AML-193 (cell line): ENCODE data around the gene NAA10.

Experiments
- DNase-seq, 2 experiments: peaks; one replicate each; lab custom pipeline; 2025; lab: John Stamatoyannopoulos, UW

Gene NAA10

DNA sequence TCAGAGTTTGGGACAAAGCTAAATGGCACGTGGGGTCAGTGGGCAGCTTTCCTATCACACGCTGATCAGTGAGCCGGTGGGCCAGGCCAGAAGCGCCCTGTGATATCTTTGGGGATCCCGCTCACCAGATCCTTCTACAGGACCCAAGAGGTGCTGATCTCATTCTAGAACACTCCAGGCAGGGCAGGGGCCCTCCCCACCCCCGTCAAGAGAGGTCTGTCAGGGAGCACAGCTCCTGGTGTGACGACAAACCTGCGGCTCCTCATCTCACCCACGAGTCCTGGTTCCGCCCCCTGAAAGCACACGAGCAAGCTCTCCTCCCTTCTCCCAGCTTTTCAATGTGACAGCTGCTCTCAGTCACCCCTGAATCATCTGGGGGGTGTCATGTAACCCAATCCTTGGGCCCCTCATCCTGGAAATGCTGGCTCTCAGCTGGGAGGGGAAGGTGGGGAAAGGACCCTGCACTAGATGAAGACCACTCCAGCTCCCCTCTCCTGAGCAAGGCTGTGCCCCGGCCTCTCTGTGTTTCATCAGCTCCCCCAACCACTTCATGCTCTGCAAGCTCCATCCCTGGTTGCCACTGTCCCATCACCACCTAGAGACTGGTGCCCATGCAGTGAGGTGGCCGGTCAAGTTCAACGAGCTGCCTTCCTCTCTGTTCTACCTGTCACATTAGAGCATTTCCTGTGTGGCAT, 32.2 kb upstream of the NAA10 start:
- DNase-seq, result no peak

DNA sequence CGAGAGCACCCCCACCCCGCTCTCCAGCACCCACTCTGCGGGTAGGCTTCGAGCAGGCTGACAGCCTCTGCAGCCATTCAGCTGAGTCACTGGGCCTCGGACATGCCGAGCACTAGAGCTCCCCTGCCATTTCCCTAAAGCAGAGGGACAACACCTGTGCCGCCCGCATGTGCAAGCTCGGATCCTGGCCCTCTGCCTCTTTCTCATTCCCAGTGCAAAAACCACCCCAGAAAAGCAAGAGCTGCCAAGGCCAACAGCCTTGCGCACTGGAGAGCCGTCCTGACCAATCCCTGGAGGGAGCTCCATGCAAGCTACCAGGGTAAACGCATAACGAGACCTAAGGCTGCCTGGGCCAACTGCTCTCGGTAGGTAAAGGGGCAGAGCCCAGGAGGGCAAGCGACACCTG, 31.4 kb upstream of the NAA10 start:
- DNase-seq, result no peak

GRCh38 chrX:153965406-153965805, 30.6 kb upstream of the NAA10 start:
- no peak for DNase-seq

GRCh38 chrX:153964105-153964504, 29.3 kb upstream of the NAA10 start:
- no peak for DNase-seq

GRCh38 chrX:153963546-153963945, 28.7 kb upstream of the NAA10 start:
- no peak for DNase-seq

- no peak for DNase-seq
These were observed 26.5 kb upstream of the NAA10 start for GRCh38 chrX:153961292-153961691.

DNA sequence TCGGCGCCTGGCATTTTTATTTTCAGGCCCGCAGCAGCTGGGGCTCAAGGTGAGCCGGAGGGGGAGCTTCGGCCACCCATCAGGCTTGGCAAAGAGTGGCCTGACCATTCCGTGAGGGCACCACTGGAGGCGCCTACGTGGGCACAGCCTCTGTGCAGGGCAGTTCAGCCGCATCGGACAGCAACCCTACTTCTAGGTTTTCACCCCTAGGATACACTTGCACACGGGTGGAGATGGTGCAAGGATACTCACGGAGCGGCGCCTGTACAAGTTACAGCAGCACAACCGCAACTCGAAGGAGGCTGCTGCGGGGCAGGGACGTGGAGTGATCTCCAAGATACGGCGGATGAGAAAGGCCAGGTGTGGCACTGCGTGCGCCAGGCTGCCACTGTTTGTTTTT, 25.9 kb upstream of the NAA10 start:
- DNase-seq, result no peak

DNA sequence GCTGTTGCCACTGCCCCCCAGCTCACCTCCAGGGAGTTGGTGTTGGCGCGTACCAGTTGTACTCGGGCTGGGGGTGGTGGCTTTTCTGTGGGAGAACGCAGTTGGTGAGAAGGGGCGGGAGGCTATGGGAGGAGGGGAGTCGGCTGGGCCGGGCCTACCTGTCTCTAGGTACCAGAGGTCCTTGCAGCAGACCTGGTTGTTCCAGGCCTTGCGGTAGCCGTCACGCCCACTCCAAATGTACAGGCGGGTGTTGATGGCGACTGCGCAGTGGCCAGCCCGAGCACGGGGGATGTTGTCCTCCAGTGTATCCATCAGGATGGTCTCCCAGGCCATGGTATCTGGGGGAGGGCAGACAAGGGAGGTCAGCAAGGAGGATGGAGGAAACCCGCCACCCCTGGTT, 25.2 kb upstream of the NAA10 start:
- DNase-seq, result no peak

DNA sequence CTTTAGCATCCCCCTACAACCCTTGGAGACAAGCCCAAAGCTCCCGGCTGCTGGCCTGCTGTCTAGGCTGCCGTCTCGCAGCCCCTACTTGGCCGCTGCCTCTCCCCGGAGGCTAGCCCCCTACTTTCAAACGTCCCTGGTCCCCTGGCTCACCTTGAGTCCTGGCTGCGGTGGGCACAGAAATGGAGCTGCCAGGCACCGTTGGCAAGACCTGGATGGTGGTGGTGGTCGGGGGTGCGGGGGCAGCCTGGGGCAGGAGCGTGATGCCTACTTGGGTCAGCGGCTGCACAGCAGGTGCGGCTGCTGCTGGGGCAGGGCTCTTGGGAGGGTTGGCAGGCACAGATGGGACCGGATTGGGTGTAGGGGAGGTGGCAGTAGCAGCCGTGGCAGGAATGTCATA, 24.8 kb upstream of the NAA10 start:
- DNase-seq, result no peak

GRCh38 chrX:153958605-153959004, 23.8 kb upstream of the NAA10 start:
- no peak for DNase-seq

- no peak for DNase-seq
These were observed 22.4 kb upstream of the NAA10 start for GRCh38 chrX:153957224-153957623.

DNA sequence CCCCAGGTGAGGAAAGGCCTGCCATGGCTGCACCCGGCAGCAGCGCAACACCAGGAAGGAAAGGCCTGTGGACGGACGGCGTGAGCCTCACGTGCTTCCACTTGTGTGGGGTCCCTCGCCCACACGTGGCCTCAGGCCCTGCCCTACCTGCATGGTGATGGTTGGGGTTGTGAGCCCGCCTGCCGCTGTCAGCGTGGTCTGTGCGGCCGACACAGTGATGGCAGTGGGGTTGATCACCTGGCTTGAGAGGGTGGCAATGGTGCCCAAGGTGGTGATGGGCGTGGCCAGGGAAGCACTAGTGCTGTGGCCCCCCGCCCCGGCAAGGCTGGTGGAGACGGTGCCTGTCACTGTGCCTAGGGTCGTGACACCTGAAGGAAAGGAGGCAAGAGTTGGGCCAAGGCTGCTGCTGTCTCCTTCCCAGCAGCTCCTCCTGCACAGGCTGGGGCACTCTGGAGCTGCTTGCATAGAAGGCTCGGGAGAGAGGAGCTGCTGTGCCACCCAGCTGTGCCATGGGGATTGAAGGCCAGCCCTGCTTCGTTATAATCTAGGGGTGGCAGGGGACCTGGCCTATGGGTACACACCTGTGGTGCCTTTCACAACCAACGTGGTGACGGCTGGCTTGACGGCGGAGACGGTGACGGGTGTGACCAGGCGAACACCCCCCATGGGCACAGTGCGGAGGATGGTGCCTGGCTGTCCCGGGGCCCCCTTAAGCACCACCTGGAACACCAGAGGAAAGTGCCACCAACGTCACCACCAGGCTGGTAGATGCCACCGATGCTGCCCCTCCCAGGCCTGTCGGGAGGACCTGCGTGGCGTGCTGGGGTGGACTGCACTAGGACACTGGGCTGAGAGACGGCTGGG, 21.4 kb upstream of the NAA10 start:
- DNase-seq, result no peak

GRCh38 chrX:153955228-153955732, 20.4 kb upstream of the NAA10 start:
- DNase-seq, result no peak

DNA sequence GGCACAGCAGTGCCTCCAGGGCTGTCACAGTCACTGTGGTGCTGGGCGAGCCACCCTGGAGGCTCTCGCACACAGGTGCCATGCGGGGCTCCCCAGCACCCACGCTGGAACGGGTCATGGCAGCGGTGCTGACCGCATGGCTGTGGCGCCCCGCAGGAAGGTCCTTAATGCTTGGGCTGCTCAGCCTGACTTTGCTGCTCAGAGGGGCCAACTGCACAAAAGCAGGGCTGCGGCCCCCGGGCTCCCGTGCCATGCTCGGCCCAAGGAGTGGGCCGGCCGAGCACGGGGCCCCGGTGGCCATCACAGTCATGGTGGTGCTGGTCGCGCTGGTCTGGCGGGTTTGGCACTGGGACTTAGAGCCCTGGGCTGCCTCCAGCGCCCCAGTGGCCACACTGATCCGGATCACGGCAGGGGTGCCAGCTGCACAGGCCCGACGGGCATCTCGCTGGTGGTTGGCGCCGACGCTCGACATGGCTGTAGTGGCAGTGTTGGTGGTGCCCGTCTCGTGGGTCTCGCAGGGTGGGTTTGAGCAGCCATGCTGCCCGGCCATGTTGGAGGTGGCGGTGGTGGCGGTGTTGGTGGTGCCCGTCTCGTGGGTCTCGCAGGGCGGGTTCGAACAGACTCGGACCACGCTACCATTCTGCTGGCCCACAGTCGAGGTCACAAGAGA, 19.9 kb upstream of the NAA10 start:
- no peak for DNase-seq

- no peak for DNase-seq
These were observed 19.2 kb upstream of the NAA10 start for GRCh38 chrX:153953892-153954557.

DNA sequence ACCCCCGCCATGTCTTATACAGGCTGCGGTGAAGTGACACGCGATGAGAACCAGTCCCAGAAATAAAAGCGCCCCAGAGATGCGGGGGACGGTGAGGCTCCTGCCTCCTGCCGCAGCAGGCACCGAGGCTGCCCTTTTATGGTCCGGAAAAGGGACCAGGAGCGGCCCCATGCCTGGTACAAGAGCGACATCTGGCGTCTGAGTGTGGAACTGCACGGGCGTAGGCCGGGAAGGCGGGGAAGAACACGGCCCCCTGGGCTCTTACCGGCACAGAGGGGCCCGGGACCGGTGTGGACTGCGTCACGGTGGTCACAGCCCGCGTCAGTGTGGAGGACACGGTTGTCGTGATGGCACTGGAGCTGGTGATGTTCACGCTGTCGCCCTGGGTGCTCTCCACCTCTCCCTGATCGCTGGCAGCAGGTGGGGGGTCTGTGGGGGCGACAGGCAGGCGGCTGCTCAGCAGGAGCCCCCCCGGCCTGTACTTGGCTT, 18.5 kb upstream of the NAA10 start:
- DNase-seq, result no peak

GRCh38 chrX:153952373-153953026, 17.7 kb upstream of the NAA10 start:
- no peak for DNase-seq

DNA sequence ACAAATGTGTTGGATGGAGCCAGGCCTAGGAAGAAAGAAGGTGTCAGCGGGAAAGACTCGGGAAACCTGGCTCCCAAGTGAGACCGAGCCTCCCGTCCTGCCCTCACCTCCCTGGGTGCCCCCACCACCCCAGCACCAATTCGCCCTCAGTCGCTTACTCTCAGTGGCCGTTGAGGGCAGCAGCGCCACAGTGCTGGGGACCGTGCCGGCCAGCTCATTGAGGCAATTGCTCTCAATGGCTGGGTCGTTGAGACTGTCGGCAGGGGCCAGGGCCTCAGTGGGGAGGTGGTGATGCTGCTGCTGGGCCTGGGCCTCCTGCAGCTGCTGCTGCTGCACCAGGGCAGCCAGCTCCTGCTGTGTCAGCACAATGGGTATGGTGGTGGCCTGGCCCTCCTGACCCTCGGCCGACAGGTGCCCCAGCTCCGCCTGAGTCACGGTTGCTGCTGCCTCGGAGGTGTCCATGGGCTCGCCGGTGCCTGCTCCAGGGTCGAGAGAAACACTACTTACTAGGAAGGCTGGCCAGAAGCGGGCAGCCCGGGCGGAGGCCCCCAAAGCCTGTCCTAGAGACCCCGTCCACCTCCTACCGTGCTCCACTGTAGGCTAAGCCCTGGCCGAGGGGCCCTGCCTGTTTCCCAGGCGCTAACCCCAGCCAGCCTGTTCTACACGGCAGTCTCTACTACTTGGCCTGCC, 17.0 kb upstream of the NAA10 start:
- no peak for DNase-seq

DNA sequence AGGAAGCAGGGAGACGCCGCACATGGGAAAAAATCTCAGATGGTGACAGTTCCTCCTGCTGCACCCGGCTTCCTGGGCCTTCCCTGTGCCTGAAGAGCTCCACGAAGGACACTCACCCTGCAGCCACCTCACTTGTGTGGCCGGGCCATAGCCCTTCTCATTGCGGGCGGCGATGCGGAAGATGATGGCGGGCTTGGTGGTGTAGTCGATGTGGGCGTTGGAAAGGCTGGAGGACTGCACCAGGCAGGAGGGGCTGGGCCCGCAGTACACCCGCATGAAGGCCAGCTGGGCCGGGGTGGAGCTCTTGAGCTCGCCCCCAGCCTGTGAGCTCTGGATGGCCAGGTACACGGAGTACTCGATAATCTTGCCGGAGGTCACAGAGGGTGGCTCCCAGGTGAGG, 15.3 kb upstream of the NAA10 start:
- no peak for DNase-seq

GRCh38 chrX:153948847-153949805, 14.3 kb upstream of the NAA10 start:
- DNase-seq, result no peak
